ENCODE measurements around the gene ERC2. TPM values are rescaled to one million over a fixed set of nuclear protein-coding genes. Genes with fewer than 3 reads are reported as not detected.

The ERC2 gene
- total RNA-seq, 3 donors from 2014 or later (not counting 1 experiment from before 2014, with no cell fraction given), result not detected

GRCh38 chr3:56290374-56290773, 177.9 kb downstream of the ERC2 start:
- Mint-ChIP-seq H3K36me3 (no peaks in the 10 kb centered on the region), H3K4me1 (no peaks in the 10 kb centered on the region), H3K27me3 (ENCODE audit: low read depth in 2 of 2) (peaks cover 1 to 7% of the 10 kb centered on the region in 2 donors), H3K4me3 (no peak overlapping the region), H3K27ac (no peak overlapping the region), H3K9me3 (no peaks in the 10 kb centered on the region)
- ATAC-seq, result no peak
- H3K36me3 ChIP-seq (ENCODE audit: control insufficient read depth, insufficient read depth, low read length), result no peaks in the 10 kb centered on the region
- TF ChIP-seq CTCF (IDR thresholded peaks at IDR 0.05), result no peak
- H3K27me3 ChIP-seq (ENCODE audit: control insufficient read depth, insufficient read depth, low read length), result no peaks in the 10 kb centered on the region
- DNase-seq, result no peak
- no peaks in the 10 kb centered on the region for H3K4me1 ChIP-seq (ENCODE audit: control insufficient read depth, insufficient read depth, low read length)
- H3K27ac ChIP-seq (ENCODE audit: low read length), result no peak overlapping the region
- intact Hi-C loops (cut with micrococcal nuclease), result no loop called here
- WGBS (ENCODE audit: insufficient coverage), result 84% methylated on average over 2 of the region's 2 CpGs
- no peak overlapping the region for H3K4me3 ChIP-seq (ENCODE audit: low read length)
- no peaks in the 10 kb centered on the region for H3K9me3 ChIP-seq (ENCODE audit: control insufficient read depth, insufficient read depth, low read length)

GRCh38 chr3:56288258-56288657, 180.0 kb downstream of the ERC2 start:
- Mint-ChIP-seq H3K36me3 (no peaks in the 10 kb centered on the region), H3K4me3 (no peak overlapping the region), H3K27ac (no peak overlapping the region), H3K27me3 (ENCODE audit: low read depth in 2 of 2) (peaks cover 10% of the 10 kb centered on the region in 2 donors), H3K4me1 (no peaks in the 10 kb centered on the region), H3K9me3 (no peaks in the 10 kb centered on the region)
- H3K9me3 ChIP-seq (ENCODE audit: control insufficient read depth, insufficient read depth, low read length), result no peaks in the 10 kb centered on the region
- no peak overlapping the region for H3K4me3 ChIP-seq (ENCODE audit: low read length)
- ATAC-seq (no peak), DNase-seq (no peak)
- H3K27me3 ChIP-seq (ENCODE audit: control insufficient read depth, insufficient read depth, low read length), result no peaks in the 10 kb centered on the region
- H3K4me1 ChIP-seq (ENCODE audit: control insufficient read depth, insufficient read depth, low read length), result no peaks in the 10 kb centered on the region
- H3K36me3 ChIP-seq (ENCODE audit: control insufficient read depth, insufficient read depth, low read length), result no peaks in the 10 kb centered on the region
- no peak for TF ChIP-seq CTCF (IDR thresholded peaks at IDR 0.05)
- no peak overlapping the region for H3K27ac ChIP-seq (ENCODE audit: low read length)
- intact Hi-C loops (cut with micrococcal nuclease), result no loop called here
- 88% methylated on average over 4 of the region's 4 CpGs for WGBS (ENCODE audit: insufficient coverage)

GRCh38 chr3:56282341-56282740, 185.9 kb downstream of the ERC2 start:
- Histone ChIP-seq H3K27ac (ENCODE audit: low read length) (no peak overlapping the region), H3K36me3 (ENCODE audit: control insufficient read depth, insufficient read depth, low read length) (no peaks in the 10 kb centered on the region), H3K4me1 (ENCODE audit: control insufficient read depth, insufficient read depth, low read length) (no peaks in the 10 kb centered on the region), H3K27me3 (ENCODE audit: control insufficient read depth, insufficient read depth, low read length) (no peaks in the 10 kb centered on the region), H3K4me3 (ENCODE audit: low read length) (no peak overlapping the region), H3K9me3 (ENCODE audit: control insufficient read depth, insufficient read depth, low read length) (no peaks in the 10 kb centered on the region)
- Mint-ChIP-seq H3K27ac (no peak overlapping the region), H3K36me3 (no peaks in the 10 kb centered on the region), H3K4me3 (no peak overlapping the region), H3K4me1 (no peaks in the 10 kb centered on the region), H3K27me3 (ENCODE audit: low read depth in 2 of 2) (peaks cover 14 to 18% of the 10 kb centered on the region in 2 donors), H3K9me3 (peaks cover 2 to 3% of the 10 kb centered on the region in 2 donors)
- intact Hi-C loops (cut with micrococcal nuclease), result no loop called here
- DNase-seq (no peak), ATAC-seq (no peak)
- TF ChIP-seq CTCF (IDR thresholded peaks at IDR 0.05), result no peak

GRCh38 chr3:56277236-56277635, 191.0 kb downstream of the ERC2 start:
- intact Hi-C loops (cut with micrococcal nuclease), result no loop called here
- no peak overlapping the region for H3K4me3 Mint-ChIP-seq

More at GRCh38 chr3:56277236-56277635, 191.0 kb downstream of the ERC2 start:
- 86% methylated on average over 1 of the region's 1 CpG for WGBS (ENCODE audit: insufficient coverage)
- H3K27ac ChIP-seq (ENCODE audit: low read length), result no peak overlapping the region
- no peaks in the 10 kb centered on the region for H3K9me3 ChIP-seq (ENCODE audit: control insufficient read depth, insufficient read depth, low read length)
- no peaks in the 10 kb centered on the region for H3K4me1 ChIP-seq (ENCODE audit: control insufficient read depth, insufficient read depth, low read length)
- Mint-ChIP-seq H3K36me3 (no peaks in the 10 kb centered on the region), H3K4me1 (no peaks in the 10 kb centered on the region), H3K9me3 (peaks cover 2 to 3% of the 10 kb centered on the region in 2 donors), H3K27ac (no peak overlapping the region), H3K27me3 (ENCODE audit: low read depth in 2 of 2) (peaks cover 13% of the 10 kb centered on the region in 2 donors)
- no peak overlapping the region for H3K4me3 ChIP-seq (ENCODE audit: low read length)
- H3K27me3 ChIP-seq (ENCODE audit: control insufficient read depth, insufficient read depth, low read length), result no peaks in the 10 kb centered on the region
- no peaks in the 10 kb centered on the region for H3K36me3 ChIP-seq (ENCODE audit: control insufficient read depth, insufficient read depth, low read length)
- ATAC-seq, result no peak
- TF ChIP-seq CTCF (IDR thresholded peaks at IDR 0.05), result no peak
- no peak for DNase-seq

Data from natural killer cell (primary cell).